ENCODE measurements around the gene CORO2B. TPM values are rescaled to one million over a fixed set of nuclear protein-coding genes. Genes with fewer than 3 reads are reported as not detected.

CORO2B gene
- total and polyA plus RNA-seq, 9 donors: 7.5 to 61.0 (median 18.0) TPM

DNA sequence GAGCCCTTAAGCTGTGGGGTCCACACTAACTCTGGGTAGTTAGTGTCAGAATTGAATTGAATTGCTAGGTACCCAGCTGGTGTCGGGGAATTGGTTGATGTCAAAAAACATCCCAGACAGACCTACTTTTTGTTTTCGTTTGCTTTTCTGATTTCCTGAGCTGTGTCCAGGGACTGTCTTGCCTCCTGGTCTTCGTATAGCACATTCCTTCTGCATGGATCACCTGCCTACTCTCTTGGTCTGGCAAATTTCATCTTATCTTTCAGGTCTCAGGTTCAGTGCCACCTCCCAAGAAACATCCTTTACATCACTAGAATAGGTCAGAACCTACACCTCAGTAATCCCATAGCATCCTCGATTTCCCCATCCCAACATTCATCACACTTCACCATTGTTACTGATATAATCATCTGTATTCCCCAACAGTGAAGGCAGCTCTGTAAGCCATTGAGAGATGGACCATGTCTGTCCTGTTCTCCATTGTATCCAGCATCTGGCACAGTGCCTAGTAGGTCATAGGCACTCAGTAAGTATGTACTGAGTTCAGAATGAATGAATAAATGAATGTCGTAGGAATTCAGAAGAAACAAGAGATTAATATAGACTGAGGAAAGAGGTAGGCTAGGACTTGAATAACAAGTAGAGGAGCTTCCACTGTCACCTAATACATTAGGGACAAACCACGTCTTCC lies 160.7 kb downstream of the CORO2B start:
- Histone ChIP-seq H3K4me3 (no peak overlapping the region), H3K27me3 (no peaks in the 10 kb centered on the region), H3K36me3 (no peaks in the 10 kb centered on the region), H3K27ac (no peak overlapping the region), H3K4me1 (ENCODE audit: insufficient read depth) (no peaks in the 10 kb centered on the region), H3K9me3 (no peaks in the 10 kb centered on the region)
- WGBS, 3 donors: 76 to 80% (median 79%) methylated on average over 6 of the region's 6 CpGs
- no peak for TF ChIP-seq EP300 (IDR thresholded peaks at IDR 0.05)
- no peak for TF ChIP-seq POLR2A (IDR thresholded peaks at IDR 0.05)
- TF ChIP-seq, protein P1, sequence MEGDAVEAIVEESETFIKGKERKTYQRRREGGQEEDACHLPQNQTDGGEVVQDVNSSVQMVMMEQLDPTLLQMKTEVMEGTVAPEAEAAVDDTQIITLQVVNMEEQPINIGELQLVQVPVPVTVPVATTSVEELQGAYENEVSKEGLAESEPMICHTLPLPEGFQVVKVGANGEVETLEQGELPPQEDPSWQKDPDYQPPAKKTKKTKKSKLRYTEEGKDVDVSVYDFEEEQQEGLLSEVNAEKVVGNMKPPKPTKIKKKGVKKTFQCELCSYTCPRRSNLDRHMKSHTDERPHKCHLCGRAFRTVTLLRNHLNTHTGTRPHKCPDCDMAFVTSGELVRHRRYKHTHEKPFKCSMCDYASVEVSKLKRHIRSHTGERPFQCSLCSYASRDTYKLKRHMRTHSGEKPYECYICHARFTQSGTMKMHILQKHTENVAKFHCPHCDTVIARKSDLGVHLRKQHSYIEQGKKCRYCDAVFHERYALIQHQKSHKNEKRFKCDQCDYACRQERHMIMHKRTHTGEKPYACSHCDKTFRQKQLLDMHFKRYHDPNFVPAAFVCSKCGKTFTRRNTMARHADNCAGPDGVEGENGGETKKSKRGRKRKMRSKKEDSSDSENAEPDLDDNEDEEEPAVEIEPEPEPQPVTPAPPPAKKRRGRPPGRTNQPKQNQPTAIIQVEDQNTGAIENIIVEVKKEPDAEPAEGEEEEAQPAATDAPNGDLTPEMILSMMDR (IDR thresholded peaks at IDR 0.05): no peak
- intact Hi-C loops (cut with DNase I): loop anchor here in 1 of 4 donors (10.0 kb wide), 1 partner anchor 135 kb away; no protein-coding TSS in a partner anchor
- DNase-seq: no peak

DNA sequence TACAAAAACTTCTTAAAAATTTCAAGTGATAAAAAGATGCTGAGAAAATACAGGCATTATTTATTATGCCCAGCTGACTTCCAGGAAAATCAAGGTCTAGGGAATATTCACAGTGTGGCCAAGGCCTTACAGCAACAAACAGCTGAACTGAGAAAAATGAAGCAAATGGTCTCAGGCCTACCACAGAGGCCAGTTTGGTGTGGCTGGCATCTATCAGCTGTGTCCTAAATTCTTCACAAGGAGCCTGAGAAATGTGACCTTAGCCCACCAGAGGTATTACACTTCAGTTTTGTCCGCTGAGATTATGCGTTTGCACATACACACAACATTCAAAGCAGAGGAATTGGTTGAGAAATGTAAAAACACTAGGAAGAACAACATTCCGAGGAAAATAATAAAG lies 164.5 kb downstream of the CORO2B start:
- H3K9me3 ChIP-seq: no peaks in the 10 kb centered on the region
- no peak for DNase-seq
- no peak overlapping the region for H3K27ac ChIP-seq
- H3K4me1 ChIP-seq (ENCODE audit: insufficient read depth): no peaks in the 10 kb centered on the region
- H3K27me3 ChIP-seq: no peaks in the 10 kb centered on the region
- H3K4me3 ChIP-seq: no peak overlapping the region
- intact Hi-C loops (cut with DNase I): no loop called here
- TF ChIP-seq, protein P1 (IDR thresholded peaks at IDR 0.05): no peak
- TF ChIP-seq EP300 (IDR thresholded peaks at IDR 0.05): no peak
- no peak for TF ChIP-seq POLR2A (IDR thresholded peaks at IDR 0.05)
- no peaks in the 10 kb centered on the region for H3K36me3 ChIP-seq
- 62 to 80% (median 78%) methylated on average over 3 of the region's 3 CpGs for WGBS, 3 donors

DNA sequence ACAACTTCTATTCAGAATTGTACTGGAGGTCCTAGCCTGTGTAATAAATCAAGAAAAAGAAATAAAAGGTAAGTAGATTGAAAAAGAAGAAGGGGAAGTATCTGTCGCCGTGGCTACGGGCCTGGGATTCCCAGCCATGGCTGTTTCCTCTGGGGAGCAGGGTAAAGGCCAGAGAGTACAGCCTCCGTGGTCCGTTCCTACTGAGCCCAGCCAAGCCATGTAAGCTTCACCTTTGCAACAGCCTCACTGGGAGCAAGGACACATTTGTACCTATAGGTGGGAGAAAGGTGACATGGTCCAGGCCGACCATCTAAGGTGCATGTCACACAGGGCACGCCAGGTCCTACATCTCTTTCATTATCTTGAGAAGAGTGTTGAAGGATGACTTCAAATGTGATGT lies 170.6 kb downstream of the CORO2B start:
- TF ChIP-seq EP300 (IDR thresholded peaks at IDR 0.05) (no peak), POLR2A (IDR thresholded peaks at IDR 0.05) (no peak)
- TF ChIP-seq, protein P1 (IDR thresholded peaks at IDR 0.05): no peak
- no peak for DNase-seq
- no peak overlapping the region for H3K4me3 ChIP-seq
- WGBS, 3 donors: 81 to 89% (median 83%) methylated on average over 7 of the region's 7 CpGs
- no peaks in the 10 kb centered on the region for H3K36me3 ChIP-seq
- intact Hi-C loops (cut with DNase I): no loop called here
- H3K27me3 ChIP-seq: no peaks in the 10 kb centered on the region
- no peaks in the 10 kb centered on the region for H3K9me3 ChIP-seq
- H3K27ac ChIP-seq: no peak overlapping the region
- no peaks in the 10 kb centered on the region for H3K4me1 ChIP-seq (ENCODE audit: insufficient read depth)

DNA sequence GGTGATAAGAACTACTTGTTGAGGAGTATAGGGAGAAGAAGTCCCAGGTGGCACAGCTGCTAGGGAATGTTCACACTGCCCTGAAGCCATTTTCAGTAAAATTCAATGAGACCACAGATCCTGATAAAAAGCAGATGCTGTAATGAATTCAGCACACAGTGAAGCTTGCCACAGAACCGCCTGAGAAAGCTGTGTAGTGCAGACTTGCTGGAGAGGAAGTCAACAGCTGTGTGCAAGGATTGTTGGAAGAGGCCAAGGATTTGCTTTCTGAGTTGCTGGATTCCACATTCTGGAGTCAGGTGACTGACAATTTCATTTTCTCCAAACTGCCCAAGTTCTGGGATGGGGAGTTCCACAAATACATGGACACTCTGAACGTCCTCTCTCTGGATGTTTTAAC lies 171.0 kb downstream of the CORO2B start:
- no peaks in the 10 kb centered on the region for H3K27me3 ChIP-seq
- no peaks in the 10 kb centered on the region for H3K36me3 ChIP-seq
- DNase-seq: no peak
- 33 to 39% (median 36%) methylated on average over 2 of the region's 2 CpGs for WGBS, 3 donors
- no peak overlapping the region for H3K27ac ChIP-seq
- H3K4me1 ChIP-seq (ENCODE audit: insufficient read depth): no peaks in the 10 kb centered on the region
- intact Hi-C loops (cut with DNase I): no loop called here
- H3K4me3 ChIP-seq: no peak overlapping the region
- H3K9me3 ChIP-seq: no peaks in the 10 kb centered on the region
- TF ChIP-seq, protein P1 (IDR thresholded peaks at IDR 0.05): no peak
- TF ChIP-seq EP300 (IDR thresholded peaks at IDR 0.05) (no peak), POLR2A (IDR thresholded peaks at IDR 0.05) (no peak)

All from ovary (tissue), 9 donors.